Measurements from ENCODE around the gene PTK7. TPM values are rescaled to one million over a fixed set of nuclear protein-coding genes. Genes with fewer than 3 reads are reported as not detected.

Gene PTK7
- total and polyA plus RNA-seq, 2 experiments from 2014 or later: 75.8 to 115 TPM

GRCh38 chr6:43124481-43124880, 48.4 kb downstream of the PTK7 start:
- H3K4me1 ChIP-seq (ENCODE audit: low read depth): peaks cover 27% of the 10 kb centered on the region
- no peak for DNase-seq (ENCODE audit: low read depth in 1 of 2, low spot score in 1 of 2)
- H3K36me3 ChIP-seq: no peaks in the 10 kb centered on the region
- peak overlapping the region; percentile 82 for H3K27ac ChIP-seq
- no peaks in the 10 kb centered on the region for H3K9me3 ChIP-seq (ENCODE audit: low read depth)
- no peak overlapping the region for H3K4me3 ChIP-seq
- no peaks in the 10 kb centered on the region for H3K27me3 ChIP-seq
- TF ChIP-seq CTCF (IDR thresholded peaks at IDR 0.05; ENCODE audit: low read depth, low read length): no peak

- peak overlapping the region; percentile 82 for H3K27ac ChIP-seq
- H3K9me3 ChIP-seq (ENCODE audit: low read depth): no peaks in the 10 kb centered on the region
- H3K27me3 ChIP-seq: no peaks in the 10 kb centered on the region
- DNase-seq (ENCODE audit: low read depth in 1 of 2, low spot score in 1 of 2): peak; percentile 46 to 68
- no peaks in the 10 kb centered on the region for H3K36me3 ChIP-seq
- TF ChIP-seq CTCF (IDR thresholded peaks at IDR 0.05; ENCODE audit: low read depth, low read length): no peak
- no peak overlapping the region for H3K4me3 ChIP-seq
- peaks cover 27% of the 10 kb centered on the region for H3K4me1 ChIP-seq (ENCODE audit: low read depth)
These were observed 49.0 kb downstream of the PTK7 start for GRCh38 chr6:43125119-43125518.

GRCh38 chr6:43125555-43125954, 49.4 kb downstream of the PTK7 start:
- Histone ChIP-seq H3K27ac (peak overlapping the region; percentile 82), H3K9me3 (ENCODE audit: low read depth) (no peaks in the 10 kb centered on the region), H3K27me3 (no peaks in the 10 kb centered on the region), H3K4me3 (no peak overlapping the region), H3K36me3 (no peaks in the 10 kb centered on the region), H3K4me1 (ENCODE audit: low read depth) (peaks cover 27% of the 10 kb centered on the region)
- no peak for DNase-seq (ENCODE audit: low read depth in 1 of 2, low spot score in 1 of 2)
- TF ChIP-seq CTCF (IDR thresholded peaks at IDR 0.05; ENCODE audit: low read depth, low read length): no peak

- Histone ChIP-seq H3K9me3 (ENCODE audit: low read depth) (no peaks in the 10 kb centered on the region), H3K4me3 (no peak overlapping the region), H3K27ac (no peak overlapping the region), H3K27me3 (no peaks in the 10 kb centered on the region), H3K4me1 (ENCODE audit: low read depth) (peaks cover 27% of the 10 kb centered on the region), H3K36me3 (no peaks in the 10 kb centered on the region)
- no peak for DNase-seq (ENCODE audit: low read depth in 1 of 2, low spot score in 1 of 2)
- TF ChIP-seq CTCF (IDR thresholded peaks at IDR 0.05; ENCODE audit: low read depth, low read length): no peak
These were observed 51.1 kb downstream of the PTK7 start for GRCh38 chr6:43127180-43127579.

- Histone ChIP-seq H3K4me3 (no peak overlapping the region), H3K27ac (no peak overlapping the region), H3K9me3 (ENCODE audit: low read depth) (no peaks in the 10 kb centered on the region), H3K27me3 (no peaks in the 10 kb centered on the region), H3K36me3 (peaks cover under 1% of the 10 kb centered on the region), H3K4me1 (ENCODE audit: low read depth) (peaks cover 26% of the 10 kb centered on the region)
- peak in 1 of 2 donors; percentile 68 for DNase-seq (ENCODE audit: low read depth in 1 of 2, low spot score in 1 of 2)
- no peak for TF ChIP-seq CTCF (IDR thresholded peaks at IDR 0.05; ENCODE audit: low read depth, low read length)
These were observed 51.8 kb downstream of the PTK7 start for GRCh38 chr6:43127877-43128276.

- H3K9me3 ChIP-seq (ENCODE audit: low read depth): no peaks in the 10 kb centered on the region
- H3K27me3 ChIP-seq: no peaks in the 10 kb centered on the region
- TF ChIP-seq CTCF (IDR thresholded peaks at IDR 0.05; ENCODE audit: low read depth, low read length): no peak
- H3K36me3 ChIP-seq: peaks cover 5% of the 10 kb centered on the region
- DNase-seq (ENCODE audit: low read depth in 1 of 2, low spot score in 1 of 2): no peak
- H3K27ac ChIP-seq: no peak overlapping the region
- peaks cover 16% of the 10 kb centered on the region for H3K4me1 ChIP-seq (ENCODE audit: low read depth)
- no peak overlapping the region for H3K4me3 ChIP-seq
These were observed 52.8 kb downstream of the PTK7 start for GRCh38 chr6:43128926-43129325.
